Testis (tissue), 2 donors: ENCODE data around the gene ATG9B.

Source experiments
- CTCF ChIP-seq, 3 experiments: fragments of 450-650 bp in 2 of 3; fragments of 200-600 bp in 1 of 3; sonication (generic) in 1 of 3; IDR thresholded peaks; one replicate each; pipeline ENCODE4 v1.5.1; 2016 to 2019; ENCODE audit warnings: antibody characterized with exemption in 3 of 3, mild to moderate bottlenecking in 2 of 3, moderate library complexity in 1 of 3
- POLR2A ChIP-seq: fragments of 450-650 bp; IDR thresholded peaks from one replicate; pipeline ENCODE4 v1.6.1; 2017; ENCODE audit warnings: antibody characterized with exemption, mild to moderate bottlenecking, moderate library complexity

- TF ChIP-seq CTCF (IDR thresholded peaks at IDR 0.05) (no peak), POLR2A (no peak)
These were observed at the start of gene ATG9B for GRCh38 chr7:151024435-151025056.
